Kidney (tissue), 14 donors: ENCODE data around the gene WDR86. TPM values are rescaled to one million over a fixed set of nuclear protein-coding genes. Genes with fewer than 3 reads are reported as not detected.

Experiments used
- DNase-seq, 5 donors: peaks; one replicate each; pipeline ENCODE4 v3.0.0-alpha.2; 2013 to 2020
- FAIRE-seq: peaks from 2 replicates; lab custom pipeline; 2012; peaks lifted over from hg19 to GRCh38; lab: Jason Lieb, UNC
- H3K27ac ChIP-seq, 2 donors: one replicate each; pipeline ENCODE4 v1.7.0; 2013; ENCODE audit warnings: low read depth in 2 of 2, low read length in 2 of 2, inconsistent platforms in 1 of 2
- H3K27me3 ChIP-seq: one replicate; pipeline ENCODE4 v1.7.1; 2013; ENCODE audit warnings: low read length, inconsistent platforms; ENCODE audit not compliant: control insufficient read depth, insufficient read depth
- H3K36me3 ChIP-seq, 3 donors: one replicate each; pipeline versions ENCODE4 v1.7.0 to v1.7.1; 2013; ENCODE audit warnings: low read length in 3 of 3, control low read depth in 1 of 3, inconsistent platforms in 1 of 3; ENCODE audit not compliant: insufficient read depth in 3 of 3, control insufficient read depth in 2 of 3
- H3K4me1 ChIP-seq, 3 donors: one replicate each; pipeline versions ENCODE4 v1.7.0 to v1.7.1; 2013; ENCODE audit warnings: low read length in 3 of 3, inconsistent platforms in 1 of 3, low read depth in 1 of 3; ENCODE audit not compliant: control insufficient read depth in 2 of 3, insufficient read depth in 2 of 3
- H3K4me3 ChIP-seq, 3 donors: one replicate each; pipeline versions ENCODE4 v1.7.0 to v1.8.1; 2013; ENCODE audit warnings: low read length in 3 of 3, control low read depth in 1 of 3, inconsistent platforms in 1 of 3
- H3K9ac ChIP-seq, 3 donors: one replicate each; pipeline versions ENCODE4 v1.7.0 to v1.7.1; 2013; ENCODE audit warnings: low read length in 3 of 3, control low read depth in 1 of 3, inconsistent platforms in 1 of 3
- H3K9me3 ChIP-seq, 3 donors: one replicate each; pipeline versions ENCODE4 v1.7.0 to v1.7.1; 2013; ENCODE audit warnings: low read length in 3 of 3, control low read depth in 1 of 3, inconsistent platforms in 1 of 3; ENCODE audit not compliant: control insufficient read depth in 2 of 3, insufficient read depth in 1 of 3
- CTCF ChIP-seq: IDR thresholded peaks from 3 replicates; pipeline ENCODE4 v1.5.1; 2012; ENCODE audit warnings: mild to moderate bottlenecking, moderate library complexity, borderline replicate concordance; ENCODE audit not compliant: insufficient read depth; ENCODE audit errors: extremely low read depth
- intact Hi-C: fragments of 100-400 bp; cut with DNase I; formaldehyde crosslinking; loops from one replicate; pipeline ENCODE4 v1.11.1; 2022
- polyA plus RNA-seq: library from polyadenylated mRNA; stranded (reverse); fragments of 350-450 nt; fragmentation: Illumina TruSeq; extraction: RNeasy Lipid Tissue Mini Kit (QIAGEN cat#74804); gene quantifications from one replicate; pipeline ENCODE4 v1.2.3, GENCODE V29; 2014; ENCODE audit warnings: low read depth, low replicate concordance; ENCODE audit not compliant: insufficient read depth
- total RNA-seq: library from RNA; stranded (reverse); fragmentation: NEBNext Ultra II Directional; extraction: Animal tissue kit (Norgen Biotek cat#: 25700); gene quantifications from one replicate; pipeline ENCODE4 v1.2.1, GENCODE V29; 2021
- donor health status: control.
- donor health status: control.
- donor health status: control.
- donor health status: control.
- donor health status: control.
- donor health status: DM: yes; HTN: yes; CAD: no.
- donor health status: Normal renal cell carcinoma (clear cell type).

Gene WDR86
- total and polyA plus RNA-seq, 2 donors from 2014 or later: 1.8 to 5.9 TPM

GRCh38 chr7:151339651-151340382 lies 70.0 kb downstream of the WDR86 start:
- no peaks in the 10 kb centered on the region for H3K36me3 ChIP-seq
- H3K27ac ChIP-seq: no peak overlapping the region
- DNase-seq (no peak), FAIRE-seq (no peak)
- no peak overlapping the region for H3K9ac ChIP-seq
- no peak overlapping the region for H3K4me3 ChIP-seq
- TF ChIP-seq CTCF: no peak
- no peaks in the 10 kb centered on the region for H3K9me3 ChIP-seq
- intact Hi-C loops: no loop called here
- peaks cover 0 to 7% (median 0%) of the 10 kb centered on the region in 3 donors for H3K4me1 ChIP-seq
- H3K27me3 ChIP-seq: no peaks in the 10 kb centered on the region

GRCh38 chr7:151338809-151339208 lies 71.0 kb downstream of the WDR86 start:
- Histone ChIP-seq H3K4me3 (no peak overlapping the region), H3K4me1 (peaks cover 0 to 7% (median 0%) of the 10 kb centered on the region in 3 donors), H3K27ac (no peak overlapping the region), H3K9ac (no peak overlapping the region), H3K36me3 (no peaks in the 10 kb centered on the region), H3K9me3 (no peaks in the 10 kb centered on the region), H3K27me3 (no peaks in the 10 kb centered on the region)
- DNase-seq (no peak), FAIRE-seq (no peak)
- TF ChIP-seq CTCF: no peak
- intact Hi-C loops: no loop called here

GRCh38 chr7:151337346-151337745 lies 72.5 kb downstream of the WDR86 start:
- intact Hi-C loops: no loop called here
- TF ChIP-seq CTCF: no peak
- FAIRE-seq (no peak), DNase-seq (no peak)
- Histone ChIP-seq H3K27me3 (no peaks in the 10 kb centered on the region), H3K27ac (no peak overlapping the region), H3K4me3 (no peak overlapping the region), H3K4me1 (peaks cover 0 to 3% (median 0%) of the 10 kb centered on the region in 3 donors), H3K9me3 (no peaks in the 10 kb centered on the region), H3K9ac (no peak overlapping the region), H3K36me3 (no peaks in the 10 kb centered on the region)
